Forelimb muscle (tissue), 1 donor: ENCODE data around the gene MGAT4A. TPM values are rescaled to one million over a fixed set of nuclear protein-coding genes. Genes with fewer than 3 reads are reported as not detected.
"Not testable (repeated sequence)": the region's sequence is repeated elsewhere in the genome, so short reads cannot be mapped to it uniquely, and the experiment has no call there.

Source experiments
- DNase-seq: peaks from one replicate; pipeline ENCODE4 v3.0.0-alpha.2; 2013; ENCODE audit warnings: low read depth
- polyA plus RNA-seq: library from polyadenylated mRNA; unstranded; fragments of 120-200 nt; gene quantifications from one replicate; pipeline ENCODE4 v1.2.1, GENCODE V29; 2013; ENCODE audit not compliant: insufficient read length

Gene MGAT4A
- polyA plus RNA-seq, 1 donor: 3.8 TPM

DNA sequence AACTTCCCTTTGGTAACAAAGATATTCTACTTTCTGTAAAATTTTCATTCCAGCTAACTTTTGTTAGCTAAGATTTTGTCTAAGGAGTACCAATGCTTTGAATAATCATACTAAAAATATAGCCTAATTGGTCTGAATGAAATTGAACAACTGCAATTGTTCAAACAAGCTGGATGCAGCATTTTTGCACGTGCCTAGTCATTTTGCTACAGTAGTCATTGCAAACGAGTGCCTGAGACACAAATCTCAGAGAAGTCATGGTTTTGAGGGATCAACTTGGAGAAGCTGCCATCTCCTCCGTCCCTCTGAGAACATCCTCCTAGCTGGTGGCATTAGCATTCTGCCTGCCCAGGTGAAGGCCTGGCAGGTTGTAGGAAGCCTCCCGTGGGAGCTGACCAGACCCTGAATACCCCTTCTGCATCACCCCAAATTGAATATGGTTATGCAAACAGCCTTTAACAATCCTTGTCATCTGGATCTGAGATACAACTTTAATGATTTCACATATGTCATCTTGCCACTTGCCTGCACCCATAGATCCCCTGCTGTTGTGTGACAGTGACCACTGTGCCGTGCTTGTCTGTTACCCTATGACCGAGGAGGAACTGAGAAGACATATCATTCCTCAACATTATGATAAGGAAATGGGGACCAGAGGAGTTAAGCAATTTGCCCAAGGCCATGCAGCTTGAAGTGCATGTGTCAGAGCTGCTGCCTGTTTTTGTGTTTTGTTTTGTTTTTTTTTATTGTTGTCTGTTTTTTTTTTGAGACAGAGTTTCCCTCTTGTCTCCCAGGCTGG lies 29.1 kb upstream of the MGAT4A start:
- no peak for DNase-seq

DNA sequence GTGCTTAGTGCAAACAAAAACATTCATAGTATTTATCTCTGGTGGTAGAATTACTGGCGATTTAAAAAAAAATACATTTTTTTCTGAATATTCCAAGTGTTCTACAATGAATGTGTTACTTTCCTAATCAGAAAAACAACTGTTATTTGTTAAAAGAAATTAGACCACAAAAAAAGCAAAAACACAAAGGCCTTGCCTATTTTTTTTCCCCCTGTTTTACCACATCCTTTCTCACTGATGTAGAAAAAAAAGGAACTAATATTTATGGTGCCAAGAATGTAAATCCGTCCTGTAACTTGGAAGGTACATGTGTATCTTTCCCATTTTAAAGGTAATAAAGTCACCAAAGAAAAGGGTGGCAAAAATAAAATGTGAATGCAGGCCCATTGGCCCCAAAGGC lies 28.4 kb upstream of the MGAT4A start:
- no peak for DNase-seq

DNA sequence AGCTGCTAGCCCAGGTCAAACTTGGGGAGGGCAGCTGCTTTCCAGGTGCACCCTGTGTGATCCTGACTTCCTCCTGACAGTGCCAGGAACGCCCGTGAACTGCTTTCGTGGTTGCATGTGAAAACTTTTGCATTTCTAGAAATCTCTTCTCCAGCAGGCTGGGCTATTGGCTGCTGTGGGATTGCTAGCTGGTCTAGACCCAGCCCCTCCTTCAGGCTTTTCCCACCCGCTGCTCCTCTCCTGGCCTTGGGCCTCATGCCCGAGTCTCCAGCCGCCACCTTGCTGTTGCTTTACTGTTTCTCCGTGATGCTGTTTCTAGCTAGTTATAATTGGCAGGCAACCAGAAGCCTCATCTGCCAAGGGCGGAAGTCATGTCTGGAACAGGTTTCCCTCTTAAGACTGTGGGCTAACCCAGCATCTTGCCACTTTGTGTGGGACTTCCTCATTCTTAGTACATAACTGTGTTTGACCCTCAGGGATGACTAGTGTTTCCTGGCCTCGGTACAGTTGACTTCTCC lies 27.0 kb upstream of the MGAT4A start:
- DNase-seq: peak; percentile 51

DNA sequence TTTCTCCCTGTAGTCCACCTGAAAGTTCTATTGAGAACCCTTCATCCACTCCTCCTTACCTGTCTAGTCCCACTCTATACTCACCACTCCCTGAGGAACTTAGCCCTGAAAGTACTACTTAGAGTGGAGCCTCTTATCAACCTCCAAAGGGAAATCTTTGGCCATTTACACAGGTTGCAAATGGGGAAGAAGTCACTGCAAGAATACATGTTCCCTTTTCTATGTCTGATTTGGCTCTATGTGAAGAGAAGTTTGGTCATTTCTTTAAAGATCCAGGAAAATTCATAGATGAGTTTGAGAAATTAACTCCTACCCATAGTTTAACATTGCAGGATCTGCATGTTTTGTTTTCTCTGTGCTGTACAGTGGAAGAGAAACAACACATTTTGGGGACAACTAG lies 22.9 kb upstream of the MGAT4A start:
- DNase-seq: no peak

DNA sequence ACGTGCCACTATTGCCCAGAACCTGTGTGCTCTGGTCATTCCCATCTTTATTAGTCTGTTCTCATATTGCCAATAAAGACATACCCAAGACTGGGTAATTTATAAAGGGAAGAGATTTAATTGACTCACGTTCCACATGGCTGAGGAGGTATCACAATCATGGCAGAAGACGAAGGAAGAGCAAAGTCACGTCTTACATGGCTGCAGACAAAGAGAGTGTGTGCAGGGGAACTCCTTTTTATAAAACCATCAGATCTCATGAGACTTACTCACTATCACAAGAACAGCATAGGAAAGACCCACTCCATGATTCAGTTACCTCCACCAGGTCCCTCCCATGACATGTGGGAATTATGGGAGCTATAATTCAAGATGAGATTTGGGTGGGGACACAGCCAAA lies 21.8 kb upstream of the MGAT4A start:
- DNase-seq: not testable (repeated sequence)

DNA sequence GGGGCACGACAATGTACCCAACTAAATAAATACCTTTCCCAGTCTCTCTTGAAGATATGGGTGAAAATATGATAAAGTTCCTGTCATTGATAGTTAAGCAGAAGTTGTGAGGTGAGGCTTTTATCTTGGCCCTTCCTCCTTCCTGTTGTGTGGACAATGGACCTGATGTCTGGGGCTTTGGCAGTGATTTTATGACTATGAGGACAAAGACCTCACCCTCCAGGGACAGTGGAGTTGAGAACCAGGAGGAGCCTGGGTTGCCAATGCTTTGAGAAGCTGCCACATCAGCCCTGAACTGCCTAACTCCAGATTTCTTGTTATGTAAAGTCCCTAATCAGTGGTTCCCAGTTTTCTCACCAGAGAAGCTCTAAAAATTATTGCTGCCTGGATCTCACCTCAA lies 20.8 kb upstream of the MGAT4A start:
- no peak for DNase-seq

DNA sequence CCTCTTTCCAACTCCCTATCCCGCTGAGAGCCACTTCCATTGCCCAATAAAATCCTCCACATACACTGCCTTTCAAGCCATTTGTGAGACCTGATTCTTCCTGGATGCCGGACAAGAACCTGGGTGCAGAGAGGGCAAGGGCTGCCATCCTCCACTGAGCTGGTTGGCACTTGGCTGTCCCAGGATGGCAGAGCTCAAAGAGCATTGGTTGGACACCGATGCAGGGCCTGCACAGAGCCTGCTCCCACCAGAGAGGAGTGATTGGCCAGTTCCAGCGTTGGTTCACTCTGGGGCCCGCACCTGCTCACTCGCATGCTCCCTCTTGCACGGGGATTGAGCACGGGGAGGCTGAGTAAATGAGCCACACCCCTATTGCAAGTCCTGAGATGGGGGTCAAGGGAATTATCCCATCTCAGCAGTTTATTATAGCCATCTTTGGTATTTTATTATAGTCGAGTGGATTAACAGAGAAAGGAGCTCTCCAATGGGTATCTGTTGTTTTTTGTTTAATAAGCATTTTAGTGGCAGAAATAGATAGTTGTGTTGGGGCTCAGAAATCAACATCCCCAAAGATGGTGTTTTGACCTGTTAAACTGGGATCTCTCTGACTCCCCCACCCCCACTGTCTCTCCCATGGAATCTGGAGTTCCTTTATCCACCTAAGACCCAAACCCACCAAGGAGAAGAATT lies 19.8 kb upstream of the MGAT4A start:
- no peak for DNase-seq

DNA sequence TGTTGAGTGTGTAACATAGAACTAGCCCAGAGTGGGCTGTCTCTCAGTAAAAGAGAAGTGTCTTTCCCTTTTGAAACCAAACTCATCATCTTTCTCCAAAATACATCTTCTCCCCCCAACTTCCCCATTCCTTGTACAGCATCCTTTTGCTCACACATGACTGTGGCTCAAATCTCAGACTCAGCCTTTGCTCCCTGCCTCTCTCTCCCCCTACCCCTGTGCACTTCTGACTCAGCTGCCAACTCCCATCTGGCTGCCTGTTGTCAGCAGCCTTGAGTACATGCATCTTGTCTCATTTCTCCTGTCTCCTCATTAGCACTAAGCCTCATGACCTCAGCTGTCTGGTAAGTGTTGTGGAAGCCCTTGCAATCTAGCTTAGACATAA lies 18.1 kb upstream of the MGAT4A start:
- DNase-seq: no peak

DNA sequence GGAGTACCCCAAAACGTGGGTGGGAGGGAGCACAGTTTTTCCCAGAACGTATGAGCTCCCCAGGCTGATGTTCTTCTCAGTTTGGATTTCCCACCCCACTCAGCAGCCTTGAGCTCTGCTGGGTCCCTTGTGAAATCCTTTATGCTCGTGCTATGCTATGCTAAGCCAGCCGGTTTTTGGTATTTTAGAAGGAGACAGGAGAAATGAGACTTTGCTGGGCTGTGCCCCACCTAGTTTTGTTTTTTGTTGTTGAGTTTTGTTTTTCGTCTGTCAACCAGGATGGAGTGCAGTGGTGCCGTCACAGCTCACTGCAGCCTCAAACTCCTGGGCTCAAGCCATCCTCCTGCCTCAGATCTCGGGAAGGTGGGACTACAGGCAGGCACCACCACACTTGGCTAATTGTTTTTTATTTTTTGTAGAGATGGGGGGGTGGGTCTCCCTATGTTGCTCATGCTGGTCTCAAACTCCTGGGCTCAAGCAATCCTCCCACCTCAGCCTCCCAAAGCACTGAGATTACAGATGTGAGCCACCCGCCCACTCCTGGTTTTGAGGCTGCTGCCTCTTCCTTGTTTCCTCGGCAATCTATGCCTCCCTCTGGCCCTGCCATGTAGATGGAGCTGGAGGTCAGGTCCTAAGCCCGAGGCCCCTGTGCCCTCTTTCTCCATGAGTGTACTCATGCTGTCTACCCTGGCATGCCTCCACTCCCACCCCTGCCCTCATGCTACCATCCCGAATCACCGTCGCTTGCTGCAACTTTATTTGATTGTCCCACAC lies 17.5 kb upstream of the MGAT4A start:
- no peak for DNase-seq

DNA sequence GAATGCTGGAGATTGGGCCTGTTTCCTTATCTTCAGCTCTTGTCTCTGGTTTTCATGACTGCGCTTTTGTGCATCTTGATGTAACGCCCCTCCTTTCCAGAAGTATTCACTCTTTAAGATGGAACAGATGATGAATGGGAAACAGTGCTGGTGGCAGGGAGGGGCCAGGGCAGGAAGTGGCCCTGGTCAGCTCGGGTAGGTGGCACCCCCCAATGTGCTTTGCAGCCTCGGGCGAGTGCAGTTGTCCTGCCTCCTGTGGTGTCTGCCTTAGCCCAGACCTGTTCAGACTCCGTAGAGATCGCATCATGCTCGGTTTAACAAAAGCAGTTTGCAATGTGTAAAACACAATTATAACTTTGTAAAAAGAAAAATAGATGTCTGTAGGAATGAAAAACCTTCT lies 17.0 kb upstream of the MGAT4A start:
- no peak for DNase-seq

DNA sequence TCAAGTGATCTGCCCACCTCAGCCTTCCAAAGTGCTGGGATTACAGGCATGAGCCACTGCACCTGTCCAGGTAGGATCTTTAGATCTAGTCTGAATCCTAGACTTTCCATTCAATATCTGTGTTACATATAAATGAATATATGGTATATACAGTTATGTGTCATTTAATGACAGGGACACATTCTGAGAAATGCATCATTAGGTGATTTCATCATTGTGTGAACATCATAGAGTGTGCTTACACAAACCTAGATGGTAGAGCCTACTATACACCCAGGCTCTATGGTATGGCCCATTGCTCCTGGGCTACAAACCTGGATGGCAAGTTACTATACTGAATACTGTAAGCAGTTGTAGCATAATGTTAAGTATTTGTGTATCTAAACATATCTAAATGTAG lies 15.5 kb upstream of the MGAT4A start:
- DNase-seq: no peak

DNA sequence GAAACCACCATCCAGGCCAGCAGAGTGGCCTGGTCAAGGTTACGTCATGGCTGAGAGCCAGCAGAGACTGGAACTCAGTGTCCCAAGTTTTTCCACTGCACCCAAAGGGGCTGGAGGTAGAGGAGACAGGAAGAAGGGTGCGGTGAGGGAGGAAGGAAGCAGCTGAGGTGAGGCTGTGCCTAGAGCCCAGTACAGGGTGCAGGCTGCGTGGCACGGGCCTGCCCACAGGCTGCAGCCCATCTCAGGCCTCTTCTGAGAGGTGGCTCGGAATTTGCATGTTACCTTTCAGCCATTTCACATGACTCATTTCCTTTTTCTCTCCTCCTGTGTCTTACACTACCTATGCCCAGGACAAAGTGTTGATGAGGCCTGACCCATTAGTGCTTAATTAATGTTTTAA lies 13.7 kb upstream of the MGAT4A start:
- no peak for DNase-seq

DNA sequence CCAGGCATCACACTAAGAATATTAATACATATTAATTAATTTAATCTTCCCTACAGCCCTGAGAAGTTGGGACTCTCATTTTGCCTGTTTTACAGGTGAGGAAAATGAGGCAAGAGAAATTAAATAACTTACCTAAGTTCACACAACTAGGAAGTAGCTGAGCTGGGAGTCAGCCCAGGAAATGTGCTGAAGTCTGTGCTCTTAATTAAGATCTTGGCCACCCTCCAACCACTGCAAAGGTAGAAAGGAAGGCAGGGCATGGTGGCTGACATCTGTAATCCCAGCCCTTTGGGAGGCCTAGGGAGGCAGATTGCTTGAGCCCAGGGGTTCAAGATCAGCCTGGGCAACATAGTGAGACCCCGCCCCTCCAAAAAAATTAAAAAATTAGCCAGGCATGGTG lies 12.9 kb upstream of the MGAT4A start:
- DNase-seq: no peak

DNA sequence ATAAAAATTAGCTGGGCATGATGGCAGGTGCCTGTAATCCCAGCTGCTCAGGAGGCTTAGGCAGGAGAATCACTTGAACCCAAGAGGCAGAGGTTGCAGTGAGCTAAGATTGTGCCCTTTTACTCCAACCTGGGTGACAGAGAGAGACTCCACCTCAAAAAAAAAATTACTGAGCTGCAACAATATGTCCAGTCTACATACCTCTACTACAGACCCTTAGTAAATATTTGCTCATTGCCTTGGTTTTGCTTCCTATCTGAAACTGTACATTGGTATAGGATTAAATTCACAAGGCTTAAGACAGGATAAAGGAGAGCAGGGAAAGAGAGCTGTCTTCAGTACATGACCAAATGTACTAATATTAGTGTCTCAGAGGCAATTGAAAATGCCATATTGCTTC lies 8.1 kb upstream of the MGAT4A start:
- no peak for DNase-seq

DNA sequence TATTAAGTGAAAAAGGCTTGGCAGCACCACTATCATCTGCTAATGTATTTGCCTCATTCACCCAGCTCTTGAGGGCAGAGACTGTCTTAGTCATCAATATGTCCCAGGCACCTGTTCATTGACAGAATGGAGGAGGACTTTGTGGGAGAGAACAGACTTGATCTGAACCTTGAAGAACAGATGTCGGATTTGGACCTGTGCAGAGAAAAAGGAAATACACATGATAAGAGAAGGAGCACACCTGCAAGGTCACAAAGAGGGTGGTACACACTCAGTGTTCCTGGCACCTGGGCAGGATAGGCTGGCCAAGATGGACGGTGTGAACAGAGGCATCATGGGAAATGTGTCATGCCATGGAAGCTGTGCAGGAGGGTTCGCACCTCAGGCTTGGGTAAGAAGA lies 7.4 kb upstream of the MGAT4A start:
- no peak for DNase-seq

DNA sequence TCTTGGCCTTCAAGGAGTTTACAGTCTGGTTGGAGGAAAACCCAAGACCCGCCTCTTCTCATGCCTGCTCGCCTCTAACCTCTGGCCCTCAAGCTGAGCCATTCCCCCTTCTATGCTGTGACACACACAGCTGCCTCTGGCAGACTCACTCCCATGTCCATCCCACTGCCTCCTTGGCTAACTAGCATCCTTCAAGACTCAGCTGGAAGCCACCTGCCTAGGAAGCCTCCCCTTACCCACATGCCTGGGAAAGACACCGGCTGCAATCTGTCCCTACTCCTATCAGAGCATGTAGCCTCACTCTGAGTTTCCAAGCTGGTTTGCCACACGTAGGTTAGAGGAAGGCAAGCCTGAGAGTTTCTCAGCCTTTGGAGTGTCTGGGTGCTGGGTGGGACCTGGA lies 6.9 kb upstream of the MGAT4A start:
- no peak for DNase-seq

DNA sequence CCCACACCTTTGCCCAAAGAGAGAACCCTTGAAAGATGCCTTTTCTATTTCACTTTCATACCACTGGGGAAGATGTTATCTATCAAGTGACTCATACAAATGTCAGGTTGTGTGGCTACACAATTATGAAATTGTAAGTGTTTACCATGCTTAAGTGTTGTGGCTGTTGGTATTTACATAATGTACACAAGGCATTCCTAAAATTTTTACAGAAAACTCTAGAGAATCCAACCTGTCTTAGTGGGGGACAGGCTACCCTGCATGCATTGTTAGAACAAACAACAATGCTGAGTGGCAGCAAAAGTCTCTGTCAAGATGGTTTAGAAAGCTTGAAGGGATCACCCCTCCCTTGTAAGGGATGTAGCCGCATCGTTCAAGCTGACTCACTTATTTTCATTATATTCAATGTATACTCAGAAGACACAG lies 5.5 kb upstream of the MGAT4A start:
- DNase-seq: no peak

DNA sequence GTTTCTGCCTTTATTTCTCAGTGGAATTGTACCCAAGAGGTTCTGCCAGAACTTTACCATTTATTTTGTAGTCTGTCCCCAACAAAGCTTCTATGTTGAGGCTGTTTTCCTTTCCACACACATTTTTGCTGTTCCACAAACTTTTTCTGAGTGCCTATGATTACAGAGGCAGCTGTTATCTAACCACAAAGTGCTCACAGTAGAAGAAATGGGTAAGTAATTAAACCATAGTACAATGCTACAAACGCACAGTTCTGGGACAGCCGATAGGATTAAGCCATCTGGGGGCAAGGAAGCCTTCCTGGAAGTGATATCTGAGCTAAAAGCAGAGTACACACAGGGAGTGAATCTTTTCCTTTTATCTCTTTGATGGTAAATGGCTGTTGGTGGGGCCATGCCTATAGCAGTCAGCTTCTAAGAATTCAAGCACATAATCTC lies 3.9 kb upstream of the MGAT4A start:
- DNase-seq: no peak

DNA sequence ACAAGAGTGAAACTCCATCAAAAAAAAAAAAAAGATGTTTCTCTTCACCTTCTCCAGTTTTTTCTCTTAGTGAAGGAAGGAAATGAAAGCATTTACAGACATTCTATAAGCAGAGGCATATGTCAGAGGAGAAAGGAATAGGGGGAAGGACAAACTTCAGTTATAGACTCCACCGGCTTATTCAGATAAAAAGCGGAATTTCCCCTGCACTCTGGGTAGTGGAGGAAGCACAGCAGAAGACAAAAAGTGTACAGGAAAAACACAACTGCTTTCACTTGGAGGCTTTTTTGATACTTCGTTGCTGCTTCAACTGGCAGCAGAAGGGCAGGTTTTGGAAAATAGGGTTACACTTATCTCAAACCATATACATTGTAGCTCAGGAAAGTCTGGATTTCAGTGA lies 3.2 kb upstream of the MGAT4A start:
- DNase-seq: no peak

DNA sequence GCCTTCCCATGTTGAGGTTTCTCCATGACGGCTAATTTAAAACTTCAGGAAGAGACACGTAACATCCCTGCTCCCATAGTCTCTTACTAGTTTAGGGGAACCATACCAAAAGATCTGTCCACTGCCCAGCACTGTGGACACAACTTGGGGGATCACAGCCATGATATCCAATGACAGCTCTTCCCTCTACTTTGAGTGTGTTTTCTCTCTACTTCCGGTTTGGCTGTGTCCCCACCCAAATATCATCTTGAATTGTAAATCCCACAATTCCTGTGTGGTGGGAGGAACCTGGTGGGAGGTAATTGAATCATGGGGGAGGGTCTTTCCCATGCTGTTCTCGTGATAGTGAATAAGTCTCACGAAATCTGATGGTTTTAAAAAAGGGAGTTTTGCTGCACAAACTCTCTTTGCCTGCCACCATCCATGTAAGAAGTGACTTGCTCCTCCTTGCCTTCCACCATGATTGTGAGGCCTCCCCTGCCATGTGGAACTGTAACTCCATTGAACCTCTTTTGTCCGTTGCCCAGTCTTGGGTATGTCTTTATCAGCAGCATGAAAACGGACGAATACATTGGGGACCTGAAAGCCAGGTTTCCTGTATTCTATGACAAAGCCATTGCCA lies 1.6 kb upstream of the MGAT4A start:
- DNase-seq: no peak

DNA sequence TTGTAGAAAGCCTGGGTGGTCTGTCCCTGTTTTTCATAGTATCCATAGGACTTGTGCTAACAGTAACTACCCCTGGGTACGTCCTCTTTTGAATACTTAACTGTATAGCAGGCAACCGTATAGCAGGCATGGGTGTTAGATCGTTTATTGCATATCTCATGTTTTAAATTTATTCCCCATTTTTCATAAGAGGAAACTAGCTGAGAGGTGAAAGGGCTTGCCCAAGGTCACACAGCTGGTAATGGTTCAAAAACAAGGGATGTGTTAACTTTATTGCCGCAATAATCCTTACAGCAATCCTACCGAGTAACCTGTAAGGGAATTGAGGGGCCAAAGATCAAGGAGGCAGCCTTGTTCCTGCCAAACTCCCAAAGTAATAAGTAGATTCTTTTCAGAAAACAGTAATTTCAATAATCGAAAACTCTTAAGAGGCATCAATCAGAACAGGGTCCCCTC lies 990 bp upstream of the MGAT4A start:
- no peak for DNase-seq

DNA sequence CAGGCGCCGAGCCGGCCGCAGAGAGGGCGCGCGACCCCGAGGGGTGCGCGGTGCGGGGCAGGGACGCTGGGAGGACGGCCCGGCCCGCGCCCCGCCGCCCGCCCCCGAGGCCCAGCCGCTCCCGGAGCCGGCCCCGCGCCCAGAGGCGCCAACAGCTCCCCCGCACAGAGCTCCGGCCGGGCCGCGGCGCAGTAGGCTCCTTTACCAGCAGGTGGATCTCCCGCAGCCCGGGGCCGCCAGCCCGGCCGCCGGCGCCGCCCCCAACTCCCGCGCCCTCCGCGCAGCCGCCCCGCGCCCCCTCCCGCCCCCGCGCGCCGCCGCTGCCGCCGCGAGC lies 258 bp downstream of the MGAT4A start:
- no peak for DNase-seq
